Peyer's patch (tissue), 4 donors: ENCODE measurements around the gene PPP1R1B. TPM values are rescaled to one million over a fixed set of nuclear protein-coding genes. Genes with fewer than 3 reads are reported as not detected.

Source experiments
- DNase-seq, 3 donors: peaks; one replicate each; pipeline ENCODE4 v3.0.0-alpha.2; 2017 to 2019
- H3K27ac ChIP-seq, 4 donors: fragments of 200-600 bp; sonication (generic); one replicate each; pipeline ENCODE4 v1.5.1; 2016 to 2019
- H3K27me3 ChIP-seq, 2 donors: fragments of 200-600 bp; sonication (generic); one replicate each; pipeline ENCODE4 v1.5.1; 2019
- H3K36me3 ChIP-seq, 3 donors: fragments of 200-600 bp; sonication (generic); one replicate each; pipeline ENCODE4 v1.5.1; 2016 to 2019
- H3K4me1 ChIP-seq, 4 donors: fragments of 200-600 bp; sonication (generic); one replicate each; pipeline ENCODE4 v1.5.1; 2016 to 2019
- H3K4me3 ChIP-seq, 4 donors: fragments of 200-600 bp; sonication (generic); 1 replicate in 3 of 4; 2 replicates in 1 of 4; pipeline ENCODE4 v1.5.1; 2016 to 2019; ENCODE audit warnings: mild to moderate bottlenecking in 1 of 4
- H3K9me3 ChIP-seq, 4 donors: fragments of 200-600 bp; sonication (generic); one replicate each; pipeline ENCODE4 v1.5.1; 2016 to 2019; ENCODE audit warnings: mild to moderate bottlenecking in 1 of 4
- POLR2A ChIP-seq, 2 donors: fragments of 450-650 bp; IDR thresholded peaks; one replicate each; pipeline ENCODE4 v1.5.1; 2017; ENCODE audit warnings: antibody characterized with exemption in 2 of 2, mild to moderate bottlenecking in 2 of 2, moderate library complexity in 2 of 2
- total RNA-seq, 4 donors: library from RNA; depleted of rRNA; stranded (reverse); fragments of >200 nt; gene quantifications; one replicate each; pipeline ENCODE4 v1.1.0, GENCODE V29; 2016
- TF ChIP-seq, protein P1 (sequence below), 6 experiments: fragments of 450-650 bp in 4 of 6; fragments of 200-600 bp in 2 of 6; sonication (generic) in 1 of 6; IDR thresholded peaks; one replicate each; pipeline ENCODE4 v1.5.1; 2017 to 2019; ENCODE audit warnings: antibody characterized with exemption in 6 of 6, mild to moderate bottlenecking in 3 of 6, moderate library complexity in 1 of 6

The PPP1R1B gene
- total RNA-seq, 4 donors from 2014 or later, result 71.8 to 161 (median 125) TPM

DNA sequence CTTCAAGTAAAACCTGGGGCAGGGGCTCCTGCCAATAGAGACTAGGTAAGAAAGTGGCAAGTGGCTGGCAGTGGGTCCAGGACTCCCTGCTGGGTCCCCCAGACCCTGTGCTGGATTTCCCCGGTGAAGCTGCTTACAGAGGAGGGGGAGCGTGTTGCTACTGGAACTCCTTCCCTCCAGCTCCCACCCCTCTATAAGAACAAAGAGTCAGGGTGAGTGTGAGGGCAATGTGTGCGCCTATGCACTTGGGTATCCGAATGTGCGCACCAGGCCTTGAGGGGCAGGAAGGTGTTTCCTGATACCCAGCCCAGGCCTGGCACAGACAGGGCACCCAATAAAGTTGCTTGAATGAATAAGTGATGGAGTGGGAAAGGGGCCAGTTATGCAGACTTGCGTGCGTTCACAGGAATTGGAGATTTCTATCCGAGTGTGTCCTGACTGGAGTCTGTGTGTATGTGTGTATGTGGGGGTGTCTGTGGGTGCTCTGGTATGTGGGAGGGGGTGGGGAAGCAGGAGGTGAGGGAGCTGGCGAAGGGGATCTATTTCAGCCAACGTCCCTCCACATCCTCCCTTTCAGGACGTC, 30.7 kb upstream of the PPP1R1B start:
- Histone ChIP-seq H3K4me1 (peaks cover 0 to 15% (median 0%) of the 10 kb centered on the region in 4 donors), H3K27ac (no peak overlapping the region), H3K9me3 (peaks cover 0 to 4% (median 0%) of the 10 kb centered on the region in 4 donors), H3K27me3 (peaks cover 0 to 55% of the 10 kb centered on the region in 2 donors), H3K4me3 (no peak overlapping the region), H3K36me3 (no peaks in the 10 kb centered on the region)
- no peak for DNase-seq
- TF ChIP-seq, protein P1, sequence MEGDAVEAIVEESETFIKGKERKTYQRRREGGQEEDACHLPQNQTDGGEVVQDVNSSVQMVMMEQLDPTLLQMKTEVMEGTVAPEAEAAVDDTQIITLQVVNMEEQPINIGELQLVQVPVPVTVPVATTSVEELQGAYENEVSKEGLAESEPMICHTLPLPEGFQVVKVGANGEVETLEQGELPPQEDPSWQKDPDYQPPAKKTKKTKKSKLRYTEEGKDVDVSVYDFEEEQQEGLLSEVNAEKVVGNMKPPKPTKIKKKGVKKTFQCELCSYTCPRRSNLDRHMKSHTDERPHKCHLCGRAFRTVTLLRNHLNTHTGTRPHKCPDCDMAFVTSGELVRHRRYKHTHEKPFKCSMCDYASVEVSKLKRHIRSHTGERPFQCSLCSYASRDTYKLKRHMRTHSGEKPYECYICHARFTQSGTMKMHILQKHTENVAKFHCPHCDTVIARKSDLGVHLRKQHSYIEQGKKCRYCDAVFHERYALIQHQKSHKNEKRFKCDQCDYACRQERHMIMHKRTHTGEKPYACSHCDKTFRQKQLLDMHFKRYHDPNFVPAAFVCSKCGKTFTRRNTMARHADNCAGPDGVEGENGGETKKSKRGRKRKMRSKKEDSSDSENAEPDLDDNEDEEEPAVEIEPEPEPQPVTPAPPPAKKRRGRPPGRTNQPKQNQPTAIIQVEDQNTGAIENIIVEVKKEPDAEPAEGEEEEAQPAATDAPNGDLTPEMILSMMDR (IDR thresholded peaks at IDR 0.05), result no peak
- no peak for TF ChIP-seq POLR2A (IDR thresholded peaks at IDR 0.05)

DNA sequence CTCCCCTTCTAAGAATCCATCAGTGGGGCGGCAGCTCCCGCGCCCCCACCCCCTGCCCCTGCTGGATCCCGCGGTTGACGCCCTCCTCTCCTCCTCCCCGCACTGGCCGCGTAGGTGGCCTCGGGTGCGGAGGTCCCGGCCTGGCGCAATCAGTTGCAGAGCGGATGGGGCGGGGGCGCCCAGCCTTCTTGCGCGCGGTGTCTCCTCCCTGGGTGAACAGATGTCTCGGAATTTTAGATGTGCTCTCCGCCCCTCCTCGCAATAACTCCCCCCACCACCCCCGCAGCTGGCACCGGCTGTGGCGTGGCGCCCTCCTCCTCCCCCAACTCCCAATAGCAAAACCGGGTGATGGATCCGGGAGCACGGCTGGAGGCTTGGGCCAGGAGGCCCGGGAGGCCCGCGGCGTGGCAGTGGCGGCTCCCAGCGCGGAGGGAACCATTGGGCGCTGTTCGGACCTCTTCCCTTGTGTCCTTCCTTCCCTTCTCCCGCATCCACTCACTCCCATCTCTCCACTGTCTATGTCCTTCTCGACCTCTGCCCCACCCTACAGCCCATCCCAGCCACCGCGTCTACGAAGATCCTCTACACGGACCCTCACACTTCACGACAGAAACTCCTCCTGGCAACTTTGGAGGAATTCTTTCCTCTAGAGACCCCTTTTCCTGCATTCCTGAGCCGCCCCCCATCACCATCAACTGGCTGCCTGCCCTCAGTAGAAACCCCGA, 30.0 kb upstream of the PPP1R1B start:
- peaks cover 0 to 4% (median 0%) of the 10 kb centered on the region in 4 donors for H3K9me3 ChIP-seq
- H3K36me3 ChIP-seq, result no peaks in the 10 kb centered on the region
- DNase-seq, result no peak
- H3K4me3 ChIP-seq, result no peak overlapping the region
- no peak for TF ChIP-seq POLR2A (IDR thresholded peaks at IDR 0.05)
- TF ChIP-seq, protein P1 (IDR thresholded peaks at IDR 0.05), result no peak
- H3K4me1 ChIP-seq, result peaks cover 0 to 15% (median 0%) of the 10 kb centered on the region in 4 donors
- no peak overlapping the region for H3K27ac ChIP-seq
- peaks cover 0 to 62% of the 10 kb centered on the region in 2 donors for H3K27me3 ChIP-seq

DNA sequence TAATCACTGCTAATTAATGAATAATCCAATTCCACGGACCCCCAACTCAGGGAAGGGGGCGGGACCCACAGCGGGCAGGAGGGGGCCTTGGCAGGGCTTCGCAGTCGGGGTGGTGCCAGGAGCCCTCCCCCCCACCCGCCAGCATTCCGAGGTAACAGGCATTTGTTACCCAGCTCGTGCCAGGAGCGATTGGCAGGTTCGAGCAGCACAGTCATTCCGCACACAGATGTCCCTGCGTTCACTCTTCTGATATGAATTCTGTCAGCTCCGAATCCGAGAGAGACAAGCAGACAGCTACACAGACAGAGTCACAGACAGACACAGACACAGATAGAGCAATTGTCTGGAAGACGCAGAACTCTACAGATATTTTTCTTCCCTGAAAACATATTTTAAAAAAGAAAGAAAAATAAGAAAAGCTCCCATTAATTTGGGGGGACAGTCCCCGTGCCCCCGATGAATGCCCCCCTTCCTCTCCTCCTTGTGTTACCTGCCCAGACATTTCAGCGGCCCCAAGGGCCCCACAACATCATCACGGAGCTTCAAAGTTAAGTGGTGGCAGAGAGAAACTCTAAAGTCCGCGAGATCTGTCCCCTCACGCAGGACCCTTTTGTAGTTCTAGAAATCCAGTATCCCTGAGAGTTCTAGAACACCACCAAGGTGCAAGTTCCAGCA, 29.2 kb upstream of the PPP1R1B start:
- TF ChIP-seq, protein P1 (IDR thresholded peaks at IDR 0.05), result no peak
- TF ChIP-seq POLR2A (IDR thresholded peaks at IDR 0.05), result no peak

DNA sequence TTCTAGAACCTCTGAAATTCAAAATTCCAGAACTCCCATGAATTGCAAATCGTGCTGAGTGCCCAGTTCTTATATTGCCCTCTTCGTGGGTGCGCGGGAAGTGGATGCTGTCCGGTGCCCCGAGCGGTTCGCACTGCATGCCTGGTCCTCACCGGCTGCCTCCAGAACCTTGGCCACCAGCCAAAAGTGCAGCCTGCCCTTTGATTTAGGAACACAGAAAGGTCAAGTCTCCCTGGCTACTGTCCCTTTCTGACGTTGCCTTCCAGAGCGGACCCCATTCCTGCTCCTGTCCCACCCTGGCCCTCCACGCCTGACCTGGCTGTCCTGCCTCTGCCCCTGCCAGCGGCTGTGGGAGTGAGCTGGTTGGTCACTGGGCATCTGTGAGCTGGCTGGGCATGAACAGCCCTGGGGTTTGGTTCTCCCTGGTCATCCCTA, 28.7 kb upstream of the PPP1R1B start:
- Histone ChIP-seq H3K36me3 (no peaks in the 10 kb centered on the region), H3K27me3 (peaks cover 0 to 74% of the 10 kb centered on the region in 2 donors), H3K27ac (no peak overlapping the region), H3K4me1 (peaks cover 0 to 15% (median 0%) of the 10 kb centered on the region in 4 donors), H3K4me3 (no peak overlapping the region), H3K9me3 (peaks cover 0 to 4% (median 0%) of the 10 kb centered on the region in 4 donors)
- no peak for DNase-seq
- no peak for TF ChIP-seq POLR2A (IDR thresholded peaks at IDR 0.05)

More for the DNA sequence above, 29.2 kb upstream of the PPP1R1B start:
- Histone ChIP-seq H3K27ac (no peak overlapping the region), H3K4me1 (peaks cover 0 to 15% (median 0%) of the 10 kb centered on the region in 4 donors), H3K36me3 (no peaks in the 10 kb centered on the region), H3K4me3 (no peak overlapping the region), H3K27me3 (peaks cover 0 to 68% of the 10 kb centered on the region in 2 donors), H3K9me3 (peaks cover 0 to 4% (median 0%) of the 10 kb centered on the region in 4 donors)
- DNase-seq, result no peak

DNA sequence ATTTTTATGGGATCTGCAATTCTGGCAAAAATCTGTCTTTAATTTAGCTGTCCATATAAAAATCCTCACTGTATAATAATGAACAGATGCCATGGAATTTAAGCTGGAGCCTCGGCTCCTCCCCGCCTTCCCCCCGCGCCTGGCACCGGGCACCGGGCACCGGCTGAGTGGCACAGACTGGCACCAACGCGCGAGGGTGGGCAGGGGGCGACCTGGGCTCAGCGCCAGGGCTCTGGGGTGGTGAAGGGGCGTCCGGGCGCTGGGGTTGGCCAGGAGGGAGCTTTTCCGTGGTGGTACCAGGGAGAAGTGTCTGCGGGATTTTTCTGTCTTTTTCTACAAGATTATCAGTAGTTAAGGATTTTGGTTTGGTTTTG, 28.1 kb upstream of the PPP1R1B start:
- Histone ChIP-seq H3K4me3 (no peak overlapping the region), H3K4me1 (peaks cover 0 to 15% (median 0%) of the 10 kb centered on the region in 4 donors), H3K9me3 (peaks cover 0 to 4% (median 0%) of the 10 kb centered on the region in 4 donors), H3K36me3 (no peaks in the 10 kb centered on the region), H3K27ac (no peak overlapping the region), H3K27me3 (peaks cover 0 to 79% of the 10 kb centered on the region in 2 donors)
- DNase-seq, result no peak
- TF ChIP-seq POLR2A (IDR thresholded peaks at IDR 0.05), result no peak
- TF ChIP-seq, protein P1 (IDR thresholded peaks at IDR 0.05), result no peak
